ENCODE measurements around the gene PCDH11X. TPM values are rescaled to one million over a fixed set of nuclear protein-coding genes. Genes with fewer than 3 reads are reported as not detected.
"Not testable (repeated sequence)": the region's sequence is repeated elsewhere in the genome, so short reads cannot be mapped to it uniquely, and the experiment has no call there.

The PCDH11X gene
- total RNA-seq (2012; rRNA removed) = under 0.01 TPM in 1 of 2 replicates, not detected in the other
- polyA plus RNA-seq (2012; rRNA removed) = 0.01 and 0.02 TPM in 2 replicates
- polyA plus RNA-seq (2012; cell fraction: cytosol; rRNA removed) = under 0.01 TPM in 1 of 2 replicates, not detected in the other
- polyA plus RNA-seq (2012; cell fraction: nucleus; rRNA removed; ENCODE audit: low replicate concordance) = not detected in 2 replicates
- Bru-seq, nascent RNA = percentile 2 among the genes with signal in this experiment
- BruChase-seq, experiment 1, labeled RNA remaining after a 6-hour chase = percentile 1 among the genes with signal in this experiment
- BruChase-seq, experiment 2, labeled RNA remaining after a 2-hour chase = percentile 2 among the genes with signal in this experiment
- long read RNA-seq = 0 reads

GRCh38 chrX:91779135-91779534 is at the start of gene PCDH11X:
Gene PCDH11X (plus strand): TSS chrX:91779375. CDS start chrX:91835505, 56,130 bp downstream.
- not testable (repeated sequence) for ATAC-seq (ENCODE audit: low read depth)

GRCh38 chrX:91747446-91747845 is 31.7 kb upstream of the PCDH11X start:
- H3K4me3 ChIP-seq (ENCODE audit: insufficient read depth, low read depth, low read length); H3K9ac ChIP-seq (ENCODE audit: low read depth, low read length); H4K20me1 ChIP-seq (ENCODE audit: insufficient read depth, low read length); H3K18ac ChIP-seq (ENCODE audit: low read depth, low read length); H3K56ac ChIP-seq (ENCODE audit: extremely low read depth, insufficient read depth, low read length); H3K9me3 ChIP-seq (ENCODE audit: control insufficient read depth, insufficient read depth, low read length); H2BK5ac ChIP-seq (ENCODE audit: low read depth, low read length, poor library complexity, severe bottlenecking); ATAC-seq (ENCODE audit: low read depth); DNase-seq; H2AFZ ChIP-seq (replicated peaks; ENCODE audit: low read length, poor library complexity); H3K4ac ChIP-seq (ENCODE audit: low read depth, low read length); H3K27ac ChIP-seq (ENCODE audit: insufficient read depth, low read length); H2BK15ac ChIP-seq (ENCODE audit: low read depth, low read length); H3K23ac ChIP-seq (ENCODE audit: low read depth, low read length); H4K5ac ChIP-seq (ENCODE audit: low read depth, low read length); H4K91ac ChIP-seq (ENCODE audit: insufficient read depth, low read depth, low read length); dilution Hi-C loops (cut with HindIII; ENCODE audit: low sequenced_read_pairs, unreplicated experiment); H3K4me1 ChIP-seq (ENCODE audit: control insufficient read depth, insufficient read depth, low read length); CTCF ChIA-PET; H2AK5ac ChIP-seq (ENCODE audit: low read depth, low read length); POLR2A ChIA-PET (ENCODE audit: unreplicated experiment); in situ Hi-C loops (cut with MboI; ENCODE audit: low sequenced_read_pairs); H4K8ac ChIP-seq (ENCODE audit: low read depth in 2 of 2, low read length in 2 of 2); H3K79me1 ChIP-seq (ENCODE audit: low read depth in 1 of 2, low read length in 2 of 2); intact Hi-C loops (cut with micrococcal nuclease); H3K9me1 ChIP-seq (ENCODE audit: insufficient read depth, low read length); H3K27me3 ChIP-seq (ENCODE audit: control insufficient read depth, insufficient read depth, low read length); H2BK20ac ChIP-seq (ENCODE audit: low read depth, low read length); H3K4me2 ChIP-seq (ENCODE audit: low read depth, low read length); H2BK120ac ChIP-seq (ENCODE audit: low read depth, low read length); H2AK9ac ChIP-seq (replicated peaks; ENCODE audit: low read depth, low read length, poor library complexity); H3K14ac ChIP-seq (replicated peaks; ENCODE audit: low read depth, low read length); H3K36me3 ChIP-seq (ENCODE audit: control insufficient read depth, insufficient read depth, low read length); BruUV-seq (replicated peaks): not testable (repeated sequence)
- WGBS, 2 experiments (ENCODE audit: extremely low coverage in 2 of 2, insufficient read length in 1 of 2) = no CpG with 5 or more reads among the region's 4 CpGs

More at GRCh38 chrX:91779135-91779534, at the start of gene PCDH11X:
- H3K4me3 ChIP-seq (ENCODE audit: insufficient read depth, low read depth, low read length); H3K79me1 ChIP-seq (ENCODE audit: low read depth in 1 of 2, low read length in 2 of 2); H3K4ac ChIP-seq (ENCODE audit: low read depth, low read length); CTCF ChIA-PET; H4K20me1 ChIP-seq (ENCODE audit: insufficient read depth, low read length); H3K36me3 ChIP-seq (ENCODE audit: control insufficient read depth, insufficient read depth, low read length); H2BK15ac ChIP-seq (ENCODE audit: low read depth, low read length); intact Hi-C loops (cut with micrococcal nuclease); BruUV-seq (replicated peaks); H2AK9ac ChIP-seq (replicated peaks; ENCODE audit: low read depth, low read length, poor library complexity); H3K4me2 ChIP-seq (ENCODE audit: low read depth, low read length); H4K91ac ChIP-seq (ENCODE audit: insufficient read depth, low read depth, low read length); H2BK5ac ChIP-seq (ENCODE audit: low read depth, low read length, poor library complexity, severe bottlenecking); H4K8ac ChIP-seq (ENCODE audit: low read depth in 2 of 2, low read length in 2 of 2); H3K23ac ChIP-seq (ENCODE audit: low read depth, low read length); H3K27ac ChIP-seq (ENCODE audit: insufficient read depth, low read length); POLR2A ChIA-PET (ENCODE audit: unreplicated experiment); H2AK5ac ChIP-seq (ENCODE audit: low read depth, low read length); H3K27me3 ChIP-seq (ENCODE audit: control insufficient read depth, insufficient read depth, low read length); H3K9me1 ChIP-seq (ENCODE audit: insufficient read depth, low read length); H2AFZ ChIP-seq (replicated peaks; ENCODE audit: low read length, poor library complexity); DNase-seq; H3K9me3 ChIP-seq (ENCODE audit: control insufficient read depth, insufficient read depth, low read length); H3K14ac ChIP-seq (replicated peaks; ENCODE audit: low read depth, low read length); dilution Hi-C loops (cut with HindIII; ENCODE audit: low sequenced_read_pairs, unreplicated experiment); H3K56ac ChIP-seq (ENCODE audit: extremely low read depth, insufficient read depth, low read length); H4K5ac ChIP-seq (ENCODE audit: low read depth, low read length); in situ Hi-C loops (cut with MboI; ENCODE audit: low sequenced_read_pairs); H3K4me1 ChIP-seq (ENCODE audit: control insufficient read depth, insufficient read depth, low read length); H2BK20ac ChIP-seq (ENCODE audit: low read depth, low read length); H3K9ac ChIP-seq (ENCODE audit: low read depth, low read length); H2BK120ac ChIP-seq (ENCODE audit: low read depth, low read length); H3K18ac ChIP-seq (ENCODE audit: low read depth, low read length): not testable (repeated sequence)
- no CpG with 5 or more reads among the region's 24 CpGs for WGBS, 2 experiments (ENCODE audit: extremely low coverage in 2 of 2, insufficient read length in 1 of 2)
